HS-27A (cell line): Measurements from ENCODE around the gene ADAM8.
"Not testable (repeated sequence)": the region's sequence is repeated elsewhere in the genome, so short reads cannot be mapped to it uniquely, and the experiment has no call there.

Source experiments
- DNase-seq: peaks from one replicate; pipeline ENCODE4 v3.0.0-alpha.2; 2012; ENCODE audit warnings: low read depth, missing footprints

Gene ADAM8

GRCh38 chr10:133231244-133231945, 45.3 kb downstream of the ADAM8 start:
- no peak for DNase-seq

GRCh38 chr10:133230387-133231195, 46.1 kb downstream of the ADAM8 start:
- DNase-seq, result no peak

- no peak for DNase-seq
Observed at GRCh38 chr10:133230044-133230361, 46.7 kb downstream of the ADAM8 start, which contains the start of gene UTF1. UTF1 (plus strand) TSS chr10:133230217; CDS start chr10:133230289, 72 bp downstream.

GRCh38 chr10:133229265-133230043, 47.2 kb downstream of the ADAM8 start:
- DNase-seq, result no peak

GRCh38 chr10:133227256-133227655, 49.4 kb downstream of the ADAM8 start:
- no peak for DNase-seq

- DNase-seq, result no peak
Observed at GRCh38 chr10:133226251-133226808, 50.3 kb downstream of the ADAM8 start.

GRCh38 chr10:133225707-133226191, 50.9 kb downstream of the ADAM8 start:
- DNase-seq, result no peak

GRCh38 chr10:133224756-133225372, 51.8 kb downstream of the ADAM8 start:
- DNase-seq, result no peak

GRCh38 chr10:133224076-133224475, 52.6 kb downstream of the ADAM8 start:
- no peak for DNase-seq

- not testable (repeated sequence) for DNase-seq
Observed at GRCh38 chr10:133221756-133222155, 54.9 kb downstream of the ADAM8 start.

- DNase-seq, result no peak
Observed at GRCh38 chr10:133221331-133221730, 55.3 kb downstream of the ADAM8 start.

GRCh38 chr10:133219782-133220181, 56.9 kb downstream of the ADAM8 start:
- no peak for DNase-seq

- no peak for DNase-seq
Observed at GRCh38 chr10:133218891-133219290, 57.8 kb downstream of the ADAM8 start.

GRCh38 chr10:133217800-133218589, 58.7 kb downstream of the ADAM8 start:
- no peak for DNase-seq

- no peak for DNase-seq
Observed at GRCh38 chr10:133216776-133217175, 59.9 kb downstream of the ADAM8 start.

GRCh38 chr10:133215586-133215985, 61.1 kb downstream of the ADAM8 start:
- DNase-seq, result no peak

GRCh38 chr10:133214468-133215410, 61.9 kb downstream of the ADAM8 start:
- no peak for DNase-seq

- no peak for DNase-seq
Observed at GRCh38 chr10:133213641-133214467, 62.8 kb downstream of the ADAM8 start.
